Astrocyte (in vitro differentiated cells and primary cell): Measurements from ENCODE around the gene SLC16A7.

Source experiments
- CTCF ChIP-seq: IDR thresholded peaks from 2 replicates; pipeline ENCODE4 v1.5.1; 2011; ENCODE audit warnings: low read depth, mild to moderate bottlenecking, inconsistent platforms, low read length, moderate library complexity; ENCODE audit not compliant: insufficient read depth
- EZH2 ChIP-seq: IDR thresholded peaks from 2 replicates; pipeline ENCODE4 v1.6.1; 2012; ENCODE audit warnings: mild to moderate bottlenecking, low read length, inconsistent platforms; ENCODE audit not compliant: insufficient read depth

GRCh38 chr12:59716043-59716442 lies 120.2 kb downstream of the SLC16A7 start:
- TF ChIP-seq EZH2, result no peak
- TF ChIP-seq CTCF, result no peak
